Activated effector memory CD4-positive, alpha-beta T cell treated with anti-CD3 and anti-CD28 coated beads, Interleukin-2, amount 50 U/mL, for 16 hours (primary cell): ENCODE data around the gene NPPB.
A peak's percentile ranks its signal among the peaks of the same experiment; 100 is the strongest.

Source experiments
- DNase-seq: peaks from one replicate; pipeline ENCODE4 v3.0.0-alpha.2; 2020

Gene NPPB

DNA sequence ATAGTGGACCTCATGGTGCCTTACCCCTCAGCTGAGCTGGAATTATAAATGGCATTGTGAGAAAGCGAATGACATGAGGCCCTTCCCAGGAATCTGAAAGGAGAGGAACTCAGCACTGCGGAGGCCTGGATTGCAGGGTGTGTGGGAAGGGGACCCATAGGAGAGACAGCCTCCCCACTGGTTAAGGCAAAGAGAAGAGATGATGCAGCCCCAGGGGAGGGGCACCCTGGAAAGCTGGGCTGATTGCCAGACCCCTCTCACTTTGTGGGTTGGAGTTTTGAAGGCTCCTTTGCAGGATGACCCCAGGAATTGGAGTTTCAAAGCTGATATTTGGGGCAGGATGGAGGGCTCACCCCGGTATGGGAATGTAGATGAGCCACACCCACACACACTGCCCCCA is 2.0 kb downstream of the NPPB start:
- no peak for DNase-seq

GRCh38 chr1:11855430-11855829 is 3.3 kb downstream of the NPPB start:
- no peak for DNase-seq

DNA sequence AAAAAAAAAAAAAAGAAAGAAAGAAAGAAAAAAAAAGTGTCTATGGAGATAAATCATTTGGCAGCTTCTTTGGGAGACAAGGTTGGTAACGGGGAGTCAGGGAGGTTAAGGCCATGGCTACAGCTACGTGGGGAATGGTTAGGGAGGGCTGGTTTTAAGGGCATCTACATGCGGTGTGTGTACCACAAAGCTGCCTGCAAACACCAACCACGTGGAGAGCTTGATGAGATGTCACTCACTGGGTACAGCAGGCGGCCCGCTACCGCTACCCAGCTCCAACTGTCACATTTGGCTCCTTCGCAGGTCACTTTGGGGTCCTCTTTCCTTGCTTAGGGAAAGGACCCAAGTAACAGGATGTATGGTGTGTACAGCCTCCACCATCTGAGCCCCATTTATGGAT is 4.2 kb downstream of the NPPB start:
- no peak for DNase-seq

- DNase-seq, result no peak
These were observed 7.6 kb downstream of the NPPB start for GRCh38 chr1:11851180-11851579.

DNA sequence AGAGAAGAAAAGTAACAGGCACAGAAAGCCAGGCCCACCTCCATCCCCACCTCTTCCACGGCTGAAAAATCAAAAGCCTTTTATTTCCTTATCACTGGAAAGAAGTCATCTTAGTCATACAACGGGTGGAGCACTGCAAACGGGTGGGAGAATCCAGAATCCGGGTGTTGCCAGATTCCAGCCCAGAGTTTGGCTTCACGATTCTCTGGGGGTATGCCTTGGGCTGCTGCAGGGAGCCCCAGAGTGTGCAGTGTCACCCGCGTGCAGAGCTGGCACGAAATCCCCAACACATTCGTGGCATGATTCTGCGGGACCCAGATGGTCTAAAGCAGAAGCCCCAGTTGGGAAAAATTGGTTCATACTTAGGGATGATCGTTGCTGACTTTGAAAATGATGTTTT is 8.6 kb downstream of the NPPB start:
- no peak for DNase-seq

DNA sequence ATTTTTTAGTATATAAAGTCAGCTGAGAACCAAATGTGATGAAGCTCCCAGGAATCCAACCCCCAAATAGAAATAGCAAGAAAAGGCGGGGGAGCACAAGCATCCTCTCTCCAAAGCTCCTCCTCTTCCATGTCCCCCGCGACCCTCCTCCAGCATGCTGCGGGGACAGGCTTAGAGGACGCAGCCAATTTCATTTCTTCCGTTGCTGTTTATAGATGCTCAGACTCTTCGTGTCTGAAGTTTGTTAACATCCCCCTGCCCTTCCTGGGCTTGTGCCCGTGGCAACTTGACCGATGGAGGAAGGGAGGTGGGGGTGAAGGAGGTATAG is 10.4 kb downstream of the NPPB start:
- DNase-seq, result no peak

- no peak for DNase-seq
These were observed 10.9 kb downstream of the NPPB start, which contains the start of gene NPPA for GRCh38 chr1:11847667-11848372. Gene NPPA, minus strand, starts transcription at chr1:11847783. Its CDS starts 99 bp downstream, at chr1:11847684.

GRCh38 chr1:11845641-11846335 is 13.0 kb downstream of the NPPB start:
- DNase-seq, result no peak

DNA sequence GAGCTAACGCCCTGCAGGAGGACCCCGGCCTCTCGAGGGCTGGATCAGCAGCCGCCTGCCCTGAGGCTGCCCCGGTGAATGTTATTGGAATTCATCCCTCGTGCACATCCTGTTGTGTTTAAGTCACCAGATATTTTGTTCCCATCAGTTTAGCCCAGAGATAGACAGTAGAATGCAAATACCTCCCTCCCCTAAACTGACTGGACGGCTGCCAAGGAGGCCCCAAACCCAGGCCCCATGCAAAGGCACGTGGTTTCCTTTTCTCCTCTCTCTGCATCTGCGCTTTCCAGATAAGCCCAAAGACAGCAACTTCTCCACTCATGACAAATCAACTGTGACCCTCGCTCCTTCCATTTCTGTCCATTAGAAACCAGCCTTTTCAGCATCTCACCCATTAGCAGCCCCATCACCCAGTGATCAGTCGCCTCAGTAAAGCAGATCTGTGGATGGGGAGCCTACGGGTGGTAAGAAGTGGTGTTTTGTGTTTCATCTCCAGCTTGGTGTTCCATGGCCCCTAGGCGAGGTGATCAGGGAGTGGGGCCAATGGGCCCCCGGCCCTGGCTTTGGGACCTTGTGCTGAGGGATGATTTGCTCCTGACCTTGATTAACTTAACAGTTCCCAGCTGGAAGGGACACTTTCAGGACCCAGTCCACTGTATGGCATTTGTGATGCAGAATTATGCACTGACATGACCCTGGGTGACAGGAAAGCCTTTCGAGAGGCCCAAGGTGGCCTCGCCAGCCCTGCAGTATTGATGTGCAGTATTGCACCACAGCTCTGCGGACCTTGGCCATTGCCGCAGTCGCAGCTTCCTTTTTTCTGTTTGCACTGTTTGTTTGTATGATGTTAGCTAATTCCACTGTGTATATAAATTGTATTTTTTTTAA is 16.3 kb downstream of the NPPB start:
- DNase-seq, result no peak

GRCh38 chr1:11841245-11842153 is 17.2 kb downstream of the NPPB start:
- no peak for DNase-seq

DNA sequence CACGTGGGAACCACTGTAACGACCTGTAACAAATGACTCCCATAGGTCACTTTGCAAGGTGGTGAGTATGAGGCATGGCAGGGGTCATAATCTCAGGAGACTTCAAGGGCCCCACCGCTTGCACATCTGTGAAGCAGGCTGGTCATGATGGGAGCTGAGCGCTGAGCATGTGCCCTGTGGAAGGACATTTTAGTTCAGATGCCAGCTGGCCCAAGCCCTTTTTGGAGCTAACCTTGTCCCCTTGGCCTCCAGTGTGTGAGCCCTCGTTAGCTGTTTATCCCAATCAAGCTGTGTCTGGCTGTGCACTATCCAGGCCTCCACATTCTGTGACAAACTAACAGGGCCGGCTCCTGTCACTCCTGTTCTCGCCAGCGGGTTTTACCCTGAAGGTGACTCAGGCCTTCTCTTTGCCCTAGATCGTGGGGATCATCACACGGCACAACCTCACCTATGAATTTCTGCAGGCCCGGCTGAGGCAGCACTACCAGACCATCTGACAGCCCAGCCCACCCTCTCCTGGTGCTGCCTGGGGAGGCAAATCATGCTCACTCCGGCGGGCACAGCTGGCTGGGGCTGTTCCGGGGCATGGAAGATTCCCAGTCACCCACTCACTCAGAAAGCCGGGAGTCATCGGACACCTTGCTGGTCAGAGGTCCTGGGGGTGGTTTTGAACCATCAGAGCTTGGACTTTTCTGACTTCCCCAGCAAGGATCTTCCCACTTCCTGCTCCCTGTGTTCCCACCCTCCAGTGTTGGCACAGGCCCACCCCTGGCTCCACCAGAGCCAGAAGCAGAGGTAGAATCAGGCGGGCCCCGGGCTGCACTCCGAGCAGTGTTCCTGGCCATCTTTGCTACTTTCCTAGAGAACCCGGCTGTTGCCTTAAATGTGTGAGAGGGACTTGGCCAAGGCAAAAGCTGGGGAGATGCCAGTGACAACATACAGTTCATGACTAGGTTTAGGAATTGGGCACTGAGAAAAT is 18.7 kb downstream of the NPPB start:
- no peak for DNase-seq

GRCh38 chr1:11838349-11839272 is 20.1 kb downstream of the NPPB start:
- DNase-seq, result peak; percentile 89

DNA sequence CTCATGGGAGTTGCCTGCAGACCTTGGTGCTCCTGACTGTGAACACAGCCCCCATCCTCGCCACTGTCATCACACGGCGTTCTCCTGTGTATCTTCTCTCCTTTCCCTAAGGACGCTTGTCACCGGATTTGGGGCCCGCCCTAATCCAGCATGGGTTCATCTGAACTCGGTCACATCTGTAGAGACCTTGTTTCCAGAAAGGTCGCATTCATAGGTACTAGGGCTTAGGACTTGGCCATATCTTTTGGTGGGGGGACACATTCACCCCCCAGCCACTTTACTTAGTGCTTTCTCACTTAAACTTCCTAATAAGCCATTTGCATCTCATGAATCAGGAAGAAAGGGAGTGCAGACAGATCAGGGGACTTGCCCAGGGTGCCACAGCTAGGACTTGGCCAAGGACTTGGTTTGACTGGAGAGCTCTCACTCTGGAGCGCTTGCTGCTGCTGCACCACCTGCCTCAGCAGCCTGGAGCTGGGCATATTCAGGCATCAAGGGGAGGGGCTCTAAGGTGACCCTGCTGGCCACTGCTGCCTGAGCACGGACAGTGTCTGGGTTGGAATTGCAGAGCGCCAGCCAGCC is 20.9 kb downstream of the NPPB start:
- DNase-seq, result no peak

DNA sequence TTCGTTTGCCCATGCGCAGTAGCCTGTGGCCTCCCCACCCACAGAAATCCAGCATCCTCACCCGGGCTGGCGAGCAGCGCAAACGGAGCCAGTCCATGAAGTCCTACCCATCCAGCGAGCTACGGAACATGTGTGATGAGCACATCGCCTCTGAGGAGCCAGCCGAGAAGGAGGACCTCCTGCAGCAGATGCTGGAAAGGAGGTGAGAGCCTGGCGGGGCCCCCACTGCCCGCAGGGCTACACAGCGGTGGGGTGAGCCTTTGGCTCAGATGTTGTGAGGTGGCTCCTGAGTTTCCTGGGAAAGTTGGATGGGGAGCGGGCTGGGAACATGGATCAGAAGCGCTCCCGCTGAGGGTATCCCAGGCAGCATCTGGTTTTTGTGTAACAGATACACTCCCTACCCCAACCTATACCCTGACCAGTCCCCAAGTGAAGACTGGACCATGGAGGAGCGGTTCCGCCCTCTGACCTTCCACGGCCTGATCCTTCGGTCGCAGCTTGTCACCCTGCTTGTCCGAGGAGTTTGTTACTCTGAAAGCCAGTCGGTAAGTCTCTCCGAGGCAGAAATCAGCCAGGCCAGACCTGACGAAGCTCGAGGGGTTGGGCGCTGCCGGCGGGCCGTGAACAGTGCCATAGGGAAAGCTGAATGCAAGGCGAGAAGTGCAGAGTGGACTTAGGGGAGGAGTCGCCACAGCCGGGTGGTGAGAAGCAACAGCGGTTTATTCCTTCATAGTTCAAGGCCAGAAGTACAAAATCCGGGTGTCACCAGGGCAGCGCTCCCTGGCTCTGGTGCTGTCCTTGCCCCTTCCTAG is 21.6 kb downstream of the NPPB start:
- DNase-seq, result no peak

- no peak for DNase-seq
These were observed 23.1 kb downstream of the NPPB start for GRCh38 chr1:11835441-11836225.

DNA sequence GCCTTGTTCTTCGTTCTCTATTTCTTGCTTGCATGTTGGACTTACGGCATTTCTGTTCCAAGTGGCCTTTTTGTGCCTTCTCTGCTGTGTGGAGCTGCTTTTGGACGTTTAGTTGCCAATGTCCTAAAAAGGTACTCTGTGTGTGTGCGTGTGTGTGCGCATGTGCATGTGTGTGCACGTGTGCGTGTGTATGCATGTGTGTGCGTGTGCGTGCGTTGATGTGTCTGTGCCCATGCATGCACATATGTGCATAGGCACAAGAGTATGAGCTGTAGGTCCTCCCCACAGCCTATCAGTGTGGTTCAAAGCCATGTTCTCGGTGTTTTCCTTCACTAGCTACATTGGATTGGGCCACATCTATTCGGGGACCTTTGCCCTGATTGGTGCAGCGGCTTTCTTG is 24.8 kb downstream of the NPPB start:
- DNase-seq, result no peak

DNA sequence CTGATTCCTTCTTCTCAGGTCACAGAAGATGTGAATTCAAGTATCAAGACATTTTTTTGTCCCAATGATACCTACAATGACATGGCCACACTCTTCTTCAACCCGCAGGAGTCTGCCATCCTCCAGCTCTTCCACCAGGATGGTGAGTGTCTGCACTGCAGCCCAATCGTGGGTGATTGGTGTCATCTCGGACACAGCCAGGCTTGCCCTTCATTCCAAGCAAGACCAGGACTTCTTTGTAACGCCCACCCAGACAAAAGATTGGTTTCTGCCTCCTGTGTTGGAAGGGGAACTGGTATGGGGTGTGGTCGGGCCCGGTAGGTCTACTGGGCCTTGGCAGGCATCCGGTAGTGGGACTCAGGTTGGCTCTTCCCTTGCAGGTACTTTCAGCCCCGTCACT is 25.2 kb downstream of the NPPB start:
- no peak for DNase-seq
